HepG2 (cell line): ENCODE measurements around the gene HLA-G.

Experiments used
- FOXA1 ChIP-seq, 2 experiments: fragments of 450-650 bp in 1 of 2; sonication (generic) in 1 of 2; formaldehyde crosslinking in 1 of 2; IDR thresholded peaks; 2 replicates each; pipeline versions ENCODE4 v1.4.0 to v1.6.1; 2016 to 2020; ENCODE audit warnings: missing genetic modification reagents in 1 of 2
- FOXP1 ChIP-seq, 2 experiments: fragments of 450-650 bp in 1 of 2; IDR thresholded peaks; 2 replicates each; pipeline ENCODE4 v1.6.1; 2017 to 2018; ENCODE audit warnings: antibody characterized with exemption in 1 of 2
- JUN ChIP-seq: sonication (generic); formaldehyde crosslinking; IDR thresholded peaks from 2 replicates; pipeline ENCODE4 v1.4.0; 2020; ENCODE audit warnings: mild to moderate bottlenecking, missing genetic modification reagents
- NFIC ChIP-seq: IDR thresholded peaks from 2 replicates; pipeline ENCODE4 v1.6.1; 2012; ENCODE audit warnings: mild to moderate bottlenecking, low read length, inconsistent platforms
- POLR2A ChIP-seq, 2 experiments: IDR thresholded peaks; 2 replicates each; pipeline ENCODE4 v1.6.1; 2011; ENCODE audit warnings: low read depth in 2 of 2, low read length in 2 of 2, mild to moderate bottlenecking in 1 of 2, moderate library complexity in 1 of 2; ENCODE audit not compliant: insufficient read depth in 1 of 2
- ZNF224 ChIP-seq: sonication (generic); formaldehyde crosslinking; IDR thresholded peaks from 2 replicates; pipeline ENCODE4 v1.5.0; 2020; ENCODE audit warnings: mild to moderate bottlenecking, missing genetic modification reagents
- TF ChIP-seq, protein P1 (sequence below): sonication (generic); formaldehyde crosslinking; IDR thresholded peaks from 2 replicates; pipeline ENCODE4 v1.4.0; 2020; ENCODE audit warnings: low read depth, mild to moderate bottlenecking, missing genetic modification reagents
- TF ChIP-seq, protein P2 (sequence below): sonication (generic); formaldehyde crosslinking; IDR thresholded peaks from 2 replicates; pipeline ENCODE4 v1.4.0; 2020; ENCODE audit warnings: missing genetic modification reagents
- TF ChIP-seq, protein P3 (sequence below): sonication (generic); formaldehyde crosslinking; IDR thresholded peaks from 2 replicates; pipeline ENCODE4 v1.5.0; 2020; ENCODE audit warnings: mild to moderate bottlenecking, missing genetic modification reagents, moderate library complexity

DNA sequence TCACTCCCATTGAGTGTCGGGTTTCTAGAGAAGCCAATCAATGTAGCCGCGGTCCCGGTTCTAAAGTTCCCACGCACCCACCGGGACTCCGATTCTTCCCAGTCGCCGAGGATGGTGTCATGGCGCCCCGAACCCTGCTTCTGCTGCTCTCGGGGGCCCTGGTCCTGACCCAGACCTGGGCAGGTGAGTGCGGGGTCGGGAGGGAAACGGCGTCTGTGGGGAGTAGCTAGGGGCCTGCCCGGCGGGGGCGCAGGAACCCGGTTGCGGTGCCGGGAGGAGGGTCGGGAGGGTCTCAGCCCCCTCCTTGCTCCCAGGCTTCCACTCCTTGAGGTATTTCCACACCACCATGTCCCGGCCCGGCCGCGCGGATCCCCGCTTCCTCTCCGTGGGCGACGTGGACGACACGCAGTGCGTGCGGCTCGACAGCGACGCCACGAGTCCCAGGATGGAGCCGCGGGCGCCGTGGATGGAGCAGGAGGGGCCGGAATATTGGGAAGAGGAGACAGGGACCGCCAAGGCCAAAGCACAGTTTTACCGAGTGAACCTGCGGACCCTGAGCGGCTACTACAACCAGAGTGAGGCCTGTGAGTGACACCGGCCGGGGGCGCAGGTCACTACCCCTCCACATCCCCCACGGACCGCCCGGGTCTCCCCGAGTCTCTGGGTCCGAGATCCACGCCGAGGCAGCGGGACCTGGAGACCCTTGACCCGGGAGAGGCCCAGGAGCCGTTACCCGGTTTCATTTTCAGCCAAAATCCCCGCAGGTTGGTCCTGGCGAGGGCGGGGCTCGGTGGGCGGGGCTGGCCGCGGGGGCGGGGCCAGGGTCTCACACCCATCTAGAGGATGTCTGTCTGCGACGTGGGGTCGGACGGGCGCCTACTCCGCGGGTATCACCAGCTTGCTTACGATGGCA is 35.2 kb upstream of the HLA-G start:
- TF ChIP-seq ZNF224 (CRISPR knock-in tag) (no peak), NFIC (no peak), POLR2A (IDR thresholded peaks at IDR 0.05; ENCODE audit: insufficient read depth in 1 of 2, low read depth in 2 of 2, low read length in 2 of 2) (no peak), JUN (no peak), FOXA1 (IDR thresholded peaks at IDR 0.05) (no peak), FOXA1 (CRISPR knock-in tag; IDR thresholded peaks at IDR 0.05) (no peak), FOXP1 (IDR thresholded peaks at IDR 0.05) (no peak), FOXP1 (CRISPR knock-in tag; IDR thresholded peaks at IDR 0.05) (no peak)
- TF ChIP-seq, protein P1, sequence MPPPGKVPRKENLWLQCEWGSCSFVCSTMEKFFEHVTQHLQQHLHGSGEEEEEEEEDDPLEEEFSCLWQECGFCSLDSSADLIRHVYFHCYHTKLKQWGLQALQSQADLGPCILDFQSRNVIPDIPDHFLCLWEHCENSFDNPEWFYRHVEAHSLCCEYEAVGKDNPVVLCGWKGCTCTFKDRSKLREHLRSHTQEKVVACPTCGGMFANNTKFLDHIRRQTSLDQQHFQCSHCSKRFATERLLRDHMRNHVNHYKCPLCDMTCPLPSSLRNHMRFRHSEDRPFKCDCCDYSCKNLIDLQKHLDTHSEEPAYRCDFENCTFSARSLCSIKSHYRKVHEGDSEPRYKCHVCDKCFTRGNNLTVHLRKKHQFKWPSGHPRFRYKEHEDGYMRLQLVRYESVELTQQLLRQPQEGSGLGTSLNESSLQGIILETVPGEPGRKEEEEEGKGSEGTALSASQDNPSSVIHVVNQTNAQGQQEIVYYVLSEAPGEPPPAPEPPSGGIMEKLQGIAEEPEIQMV (CRISPR knock-in tag), result no peak
- TF ChIP-seq, protein P2, sequence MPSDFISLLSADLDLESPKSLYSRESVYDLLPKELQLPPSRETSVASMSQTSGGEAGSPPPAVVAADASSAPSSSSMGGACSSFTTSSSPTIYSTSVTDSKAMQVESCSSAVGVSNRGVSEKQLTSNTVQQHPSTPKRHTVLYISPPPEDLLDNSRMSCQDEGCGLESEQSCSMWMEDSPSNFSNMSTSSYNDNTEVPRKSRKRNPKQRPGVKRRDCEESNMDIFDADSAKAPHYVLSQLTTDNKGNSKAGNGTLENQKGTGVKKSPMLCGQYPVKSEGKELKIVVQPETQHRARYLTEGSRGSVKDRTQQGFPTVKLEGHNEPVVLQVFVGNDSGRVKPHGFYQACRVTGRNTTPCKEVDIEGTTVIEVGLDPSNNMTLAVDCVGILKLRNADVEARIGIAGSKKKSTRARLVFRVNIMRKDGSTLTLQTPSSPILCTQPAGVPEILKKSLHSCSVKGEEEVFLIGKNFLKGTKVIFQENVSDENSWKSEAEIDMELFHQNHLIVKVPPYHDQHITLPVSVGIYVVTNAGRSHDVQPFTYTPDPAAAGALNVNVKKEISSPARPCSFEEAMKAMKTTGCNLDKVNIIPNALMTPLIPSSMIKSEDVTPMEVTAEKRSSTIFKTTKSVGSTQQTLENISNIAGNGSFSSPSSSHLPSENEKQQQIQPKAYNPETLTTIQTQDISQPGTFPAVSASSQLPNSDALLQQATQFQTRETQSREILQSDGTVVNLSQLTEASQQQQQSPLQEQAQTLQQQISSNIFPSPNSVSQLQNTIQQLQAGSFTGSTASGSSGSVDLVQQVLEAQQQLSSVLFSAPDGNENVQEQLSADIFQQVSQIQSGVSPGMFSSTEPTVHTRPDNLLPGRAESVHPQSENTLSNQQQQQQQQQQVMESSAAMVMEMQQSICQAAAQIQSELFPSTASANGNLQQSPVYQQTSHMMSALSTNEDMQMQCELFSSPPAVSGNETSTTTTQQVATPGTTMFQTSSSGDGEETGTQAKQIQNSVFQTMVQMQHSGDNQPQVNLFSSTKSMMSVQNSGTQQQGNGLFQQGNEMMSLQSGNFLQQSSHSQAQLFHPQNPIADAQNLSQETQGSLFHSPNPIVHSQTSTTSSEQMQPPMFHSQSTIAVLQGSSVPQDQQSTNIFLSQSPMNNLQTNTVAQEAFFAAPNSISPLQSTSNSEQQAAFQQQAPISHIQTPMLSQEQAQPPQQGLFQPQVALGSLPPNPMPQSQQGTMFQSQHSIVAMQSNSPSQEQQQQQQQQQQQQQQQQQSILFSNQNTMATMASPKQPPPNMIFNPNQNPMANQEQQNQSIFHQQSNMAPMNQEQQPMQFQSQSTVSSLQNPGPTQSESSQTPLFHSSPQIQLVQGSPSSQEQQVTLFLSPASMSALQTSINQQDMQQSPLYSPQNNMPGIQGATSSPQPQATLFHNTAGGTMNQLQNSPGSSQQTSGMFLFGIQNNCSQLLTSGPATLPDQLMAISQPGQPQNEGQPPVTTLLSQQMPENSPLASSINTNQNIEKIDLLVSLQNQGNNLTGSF (CRISPR knock-in tag), result no peak
- TF ChIP-seq, protein P3, sequence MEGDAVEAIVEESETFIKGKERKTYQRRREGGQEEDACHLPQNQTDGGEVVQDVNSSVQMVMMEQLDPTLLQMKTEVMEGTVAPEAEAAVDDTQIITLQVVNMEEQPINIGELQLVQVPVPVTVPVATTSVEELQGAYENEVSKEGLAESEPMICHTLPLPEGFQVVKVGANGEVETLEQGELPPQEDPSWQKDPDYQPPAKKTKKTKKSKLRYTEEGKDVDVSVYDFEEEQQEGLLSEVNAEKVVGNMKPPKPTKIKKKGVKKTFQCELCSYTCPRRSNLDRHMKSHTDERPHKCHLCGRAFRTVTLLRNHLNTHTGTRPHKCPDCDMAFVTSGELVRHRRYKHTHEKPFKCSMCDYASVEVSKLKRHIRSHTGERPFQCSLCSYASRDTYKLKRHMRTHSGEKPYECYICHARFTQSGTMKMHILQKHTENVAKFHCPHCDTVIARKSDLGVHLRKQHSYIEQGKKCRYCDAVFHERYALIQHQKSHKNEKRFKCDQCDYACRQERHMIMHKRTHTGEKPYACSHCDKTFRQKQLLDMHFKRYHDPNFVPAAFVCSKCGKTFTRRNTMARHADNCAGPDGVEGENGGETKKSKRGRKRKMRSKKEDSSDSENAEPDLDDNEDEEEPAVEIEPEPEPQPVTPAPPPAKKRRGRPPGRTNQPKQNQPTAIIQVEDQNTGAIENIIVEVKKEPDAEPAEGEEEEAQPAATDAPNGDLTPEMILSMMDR (CRISPR knock-in tag), result no peak
